Measurements from ENCODE around the gene ALX4.

GRCh38 chr11:44243086-44243485, 66.9 kb downstream of the ALX4 start:
- no peak for TF ChIP-seq CTCF (IDR thresholded peaks at IDR 0.05; ENCODE audit: low read depth, low read length)
- TF ChIP-seq EZH2phosphoT487 (IDR thresholded peaks at IDR 0.05; ENCODE audit: low read depth), result no peak
